ENCODE results near the gene OR7A10.

DNA sequence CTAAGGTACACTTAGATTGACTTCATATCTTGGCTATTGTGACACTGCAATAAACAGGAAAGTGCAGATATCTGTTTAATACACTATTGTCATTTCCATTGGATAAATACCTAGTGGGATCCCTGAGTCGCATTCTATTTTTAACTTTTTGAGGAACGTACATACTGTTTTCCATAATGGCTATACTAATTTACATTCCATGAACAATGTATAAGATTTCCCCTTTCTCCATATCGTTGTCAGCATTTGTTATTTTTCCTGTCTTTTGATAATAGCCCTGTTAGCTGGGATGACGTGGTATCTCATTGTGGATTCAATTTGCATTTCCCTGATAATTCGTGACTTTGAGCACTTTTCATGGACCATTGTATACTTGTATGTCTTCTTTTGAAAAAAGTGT lies 19.8 kb upstream of the OR7A10 start:
- TF ChIP-seq, protein P1, sequence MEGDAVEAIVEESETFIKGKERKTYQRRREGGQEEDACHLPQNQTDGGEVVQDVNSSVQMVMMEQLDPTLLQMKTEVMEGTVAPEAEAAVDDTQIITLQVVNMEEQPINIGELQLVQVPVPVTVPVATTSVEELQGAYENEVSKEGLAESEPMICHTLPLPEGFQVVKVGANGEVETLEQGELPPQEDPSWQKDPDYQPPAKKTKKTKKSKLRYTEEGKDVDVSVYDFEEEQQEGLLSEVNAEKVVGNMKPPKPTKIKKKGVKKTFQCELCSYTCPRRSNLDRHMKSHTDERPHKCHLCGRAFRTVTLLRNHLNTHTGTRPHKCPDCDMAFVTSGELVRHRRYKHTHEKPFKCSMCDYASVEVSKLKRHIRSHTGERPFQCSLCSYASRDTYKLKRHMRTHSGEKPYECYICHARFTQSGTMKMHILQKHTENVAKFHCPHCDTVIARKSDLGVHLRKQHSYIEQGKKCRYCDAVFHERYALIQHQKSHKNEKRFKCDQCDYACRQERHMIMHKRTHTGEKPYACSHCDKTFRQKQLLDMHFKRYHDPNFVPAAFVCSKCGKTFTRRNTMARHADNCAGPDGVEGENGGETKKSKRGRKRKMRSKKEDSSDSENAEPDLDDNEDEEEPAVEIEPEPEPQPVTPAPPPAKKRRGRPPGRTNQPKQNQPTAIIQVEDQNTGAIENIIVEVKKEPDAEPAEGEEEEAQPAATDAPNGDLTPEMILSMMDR (IDR thresholded peaks at IDR 0.05; ENCODE audit: low read length), result no peak
- TF ChIP-seq EZH2 (optimal IDR thresholded peaks at IDR 0.05; ENCODE audit: low read depth, low read length), result no peak

Measured in MM.1S (cell line).